ENCODE results near the gene NBL1.

- TF ChIP-seq EZH2 (optimal IDR thresholded peaks at IDR 0.05; ENCODE audit: low read depth, low read length), result no peak
- no peak for TF ChIP-seq CTCF (IDR thresholded peaks at IDR 0.05; ENCODE audit: low read length)
Observed at GRCh38 chr1:19675797-19676196, 31.7 kb downstream of the NBL1 start.
